ENCODE data around the gene DECR2. TPM values are rescaled to one million over a fixed set of nuclear protein-coding genes. Genes with fewer than 3 reads are reported as not detected.
A peak's percentile ranks its signal among the peaks of the same experiment; 100 is the strongest.

The DECR2 gene
- total and polyA plus RNA-seq, 2 of the 13 experiments (the other 11 are each of a cell fraction or from before 2014, with no cell fraction given), result 36.3 to 44.6 TPM

- TF ChIP-seq NKX3-1 (CRISPR knock-in tag; IDR thresholded peaks at IDR 0.05) (peak; percentile 56; the same call in 1 of the 2 replicates), ZNF552 (CRISPR knock-in tag; IDR thresholded peaks at IDR 0.05; ENCODE audit: borderline replicate concordance) (no peak), EHMT2 (IDR thresholded peaks at IDR 0.05; ENCODE audit: borderline replicate concordance, low read depth, low read length) (no peak), U2AF2 (IDR thresholded peaks at IDR 0.05; ENCODE audit: low read depth, low read length) (no peak), HMG20A (CRISPR knock-in tag; IDR thresholded peaks at IDR 0.05; ENCODE audit: borderline replicate concordance) (peak; percentile 37; the same call in 1 of the 2 replicates), ATF5 (CRISPR knock-in tag; IDR thresholded peaks at IDR 0.05; ENCODE audit: low read depth) (no peak), ZFYVE20 (CRISPR knock-in tag; IDR thresholded peaks at IDR 0.05; ENCODE audit: borderline replicate concordance, low read depth) (no peak), ZNF460 (CRISPR knock-in tag; IDR thresholded peaks at IDR 0.05; ENCODE audit: borderline replicate concordance) (no peak), GPN1 (CRISPR knock-in tag; IDR thresholded peaks at IDR 0.05; ENCODE audit: borderline replicate concordance) (no peak), ZNF549 (CRISPR knock-in tag; IDR thresholded peaks at IDR 0.05) (no peak), MXI1 (IDR thresholded peaks at IDR 0.05; ENCODE audit: borderline replicate concordance, low read depth, low read length) (no peak; the same call in 2 of the 3 replicates), ZSCAN12 (CRISPR knock-in tag; IDR thresholded peaks at IDR 0.05) (no peak), ZNF343 (CRISPR knock-in tag; IDR thresholded peaks at IDR 0.05) (no peak; the same call in 1 of the 2 replicates), XRCC5 (optimal IDR thresholded peaks at IDR 0.05; ENCODE audit: low read length) (peak; percentile 47), CREM (IDR thresholded peaks at IDR 0.05) (peak; percentile 54; the same call in 1 of the 2 replicates), CREM (CRISPR knock-in tag; IDR thresholded peaks at IDR 0.05) (no peak), MED13 (CRISPR knock-in tag; IDR thresholded peaks at IDR 0.05) (0 out of 2 replicates have a peak, but pooled peaks have one; percentile 48), ZNF318 (CRISPR knock-in tag; IDR thresholded peaks at IDR 0.05) (no peak), ZNF580 (CRISPR knock-in tag; IDR thresholded peaks at IDR 0.05; ENCODE audit: borderline replicate concordance, low read depth) (peak; percentile 91), ZBTB14 (CRISPR knock-in tag; IDR thresholded peaks at IDR 0.05) (peak; percentile 42; the same call in 1 of the 2 replicates)
These were observed 23.5 kb downstream of the DECR2 start, which contains the start of gene RAB11FIP3 (continued) for GRCh38 chr16:425082-425718.

Data from HepG2 (cell line).